Endothelial cell of umbilical vein (primary cell): ENCODE data around the gene LRRC8C. TPM values are rescaled to one million over a fixed set of nuclear protein-coding genes. Genes with fewer than 3 reads are reported as not detected.

Source experiments
- BruUV-seq: library from RNA; stranded (reverse); fragments of 400-500 nt; replicated peaks from 2 replicates; lab custom pipeline; 2021; lab: Mats Ljungman, UMichigan
- CTCF ChIA-PET: fragments of 300-600, 350-600 bp; sonication (Branson Sonifier 250); formaldehyde crosslinking; loops from one replicate; lab custom pipeline; 2021; ENCODE audit warnings: antibody characterized with exemption, inconsistent platforms; lab: Charles Lee
- POLR2A ChIA-PET: fragments of 300-600, 350-600 bp; sonication (Branson Sonifier 250); formaldehyde crosslinking; loops from one replicate; lab custom pipeline; 2021; ENCODE audit warnings: antibody characterized with exemption, inconsistent platforms; lab: Charles Lee
- DNase-seq: peaks from one replicate; pipeline ENCODE4 v3.0.0-alpha.2; 2011; ENCODE audit warnings: low read depth, low spot score
- FAIRE-seq: peaks from 2 replicates; lab custom pipeline; 2011; peaks lifted over from hg19 to GRCh38; lab: Jason Lieb, UNC
- H2AFZ ChIP-seq: 2 replicates; pipeline ENCODE4 v1.6.0; 2012; ENCODE audit warnings: low read depth, low read length, control low read depth, inconsistent platforms
- H3K27ac ChIP-seq: 2 replicates; pipeline ENCODE4 v1.5.1; 2011; ENCODE audit warnings: low read depth, mild to moderate bottlenecking, control low read depth, low read length, moderate library complexity; ENCODE audit not compliant: insufficient read depth
- H3K27me3 ChIP-seq, 2 experiments: 2 replicates each; pipeline versions ENCODE4 v1.6.0 to v1.6.1; 2011; ENCODE audit warnings: low read length in 2 of 2, mixed read lengths in 1 of 2; ENCODE audit not compliant: control insufficient read depth in 2 of 2, insufficient read depth in 2 of 2
- H3K36me3 ChIP-seq, 2 experiments: 2 replicates in 1 of 2; 3 replicates in 1 of 2; pipeline ENCODE4 v1.5.1; 2011; ENCODE audit warnings: low read length in 2 of 2, mild to moderate bottlenecking in 1 of 2, moderate library complexity in 1 of 2; ENCODE audit not compliant: control insufficient read depth in 2 of 2, insufficient read depth in 2 of 2; ENCODE audit errors: extremely low read depth in 1 of 2
- H3K4me1 ChIP-seq: 3 replicates; pipeline ENCODE4 v1.5.1; 2011; ENCODE audit warnings: mild to moderate bottlenecking, low read length; ENCODE audit not compliant: control insufficient read depth, insufficient read depth; ENCODE audit errors: extremely low read depth
- H3K4me2 ChIP-seq: 2 replicates; pipeline ENCODE4 v1.6.1; 2011; ENCODE audit warnings: low read length, control low read depth, mixed read lengths; ENCODE audit not compliant: insufficient read depth
- H3K4me3 ChIP-seq, 3 experiments: fragments of 200-600 bp in 1 of 3; sonication (generic), shearing (Covaris generic) in 1 of 3; replicated peaks in 1 of 3; 2 replicates each; pipeline ENCODE4 v1.5.1; 2011 to 2016; ENCODE audit warnings: control low read depth in 3 of 3, low read length in 3 of 3, mild to moderate bottlenecking in 2 of 3, inconsistent platforms in 1 of 3, low read depth in 1 of 3, moderate library complexity in 1 of 3; ENCODE audit not compliant: insufficient read depth in 1 of 3
- H3K79me2 ChIP-seq: 2 replicates; pipeline ENCODE4 v1.6.0; 2012; ENCODE audit warnings: low read length, inconsistent platforms; ENCODE audit not compliant: control insufficient read depth, insufficient read depth
- H3K9ac ChIP-seq: replicated peaks from 2 replicates; pipeline ENCODE3; 2011; ENCODE audit warnings: low read length, control low read depth; ENCODE audit not compliant: insufficient read depth; ENCODE audit errors: extremely low read depth
- H3K9me1 ChIP-seq: replicated peaks from 3 replicates; pipeline ENCODE4 v1.6.0; 2011; ENCODE audit warnings: mild to moderate bottlenecking, low read length; ENCODE audit not compliant: control insufficient read depth, insufficient read depth; ENCODE audit errors: extremely low read depth
- H3K9me3 ChIP-seq: replicated peaks from 2 replicates; pipeline ENCODE4 v1.5.1; 2012; ENCODE audit warnings: low read length, inconsistent platforms; ENCODE audit not compliant: control insufficient read depth, insufficient read depth
- H4K20me1 ChIP-seq: replicated peaks from 2 replicates; pipeline ENCODE3; 2011; ENCODE audit warnings: mild to moderate bottlenecking, low read length; ENCODE audit not compliant: control insufficient read depth, insufficient read depth; ENCODE audit errors: extremely low read depth
- CTCF ChIP-seq, 2 donors: IDR thresholded peaks; 1 replicate in 1 of 2; 2 replicates in 1 of 2; pipeline ENCODE4 v1.5.1; 2011; ENCODE audit warnings: low read length in 2 of 2, mild to moderate bottlenecking in 2 of 2, moderate library complexity in 2 of 2, control low read depth in 1 of 2, inconsistent platforms in 1 of 2, low read depth in 1 of 2; ENCODE audit not compliant: insufficient read depth in 1 of 2; ENCODE audit errors: extremely low read depth in 1 of 2
- EZH2 ChIP-seq: IDR thresholded peaks from 2 replicates; pipeline ENCODE4 v1.6.1; 2012; ENCODE audit warnings: borderline replicate concordance, low read depth, mild to moderate bottlenecking, moderate library complexity, low read length, inconsistent platforms; ENCODE audit not compliant: severe bottlenecking
- FOS ChIP-seq: IDR thresholded peaks from 2 replicates; pipeline ENCODE4 v1.6.1; 2011; ENCODE audit warnings: mild to moderate bottlenecking, low read length, moderate library complexity, borderline replicate concordance; ENCODE audit not compliant: insufficient read depth
- GATA2 ChIP-seq: IDR thresholded peaks from 2 replicates; pipeline ENCODE4 v1.7.0; 2011; ENCODE audit warnings: low read depth, mild to moderate bottlenecking, moderate library complexity, mixed read lengths, low read length; ENCODE audit not compliant: insufficient read length, insufficient read depth
- JUN ChIP-seq: IDR thresholded peaks from 2 replicates; pipeline ENCODE4 v1.6.1; 2011; ENCODE audit warnings: borderline replicate concordance, low read depth; ENCODE audit not compliant: insufficient read length, insufficient read depth
- MYC ChIP-seq: IDR thresholded peaks from one replicate; pipeline ENCODE4 v1.6.1; 2011; ENCODE audit warnings: mild to moderate bottlenecking, low read depth, low read length
- POLR2A ChIP-seq: IDR thresholded peaks from 2 replicates; pipeline ENCODE4 v1.6.1; 2012; ENCODE audit warnings: low read depth, mild to moderate bottlenecking, control low read depth, low read length
- POLR2AphosphoS5 ChIP-seq: IDR thresholded peaks from 2 replicates; pipeline ENCODE4 v1.6.1; 2012; ENCODE audit warnings: low read depth, mild to moderate bottlenecking, control low read depth, low read length, moderate library complexity; ENCODE audit not compliant: insufficient read depth
- dilution Hi-C: fragments of 300-500 bp; cut with MboI; formaldehyde crosslinking; loops from one replicate; pipeline ENCODE4 v1.15.0; 2019; ENCODE audit warnings: low sequenced_read_pairs; ENCODE audit not compliant: extremely low pct_ligation_motif_present
- intact Hi-C: fragments of 100-400 bp; cut with micrococcal nuclease; formaldehyde crosslinking; loops from one replicate; pipeline ENCODE4 v1.10.0; 2022
- polyA plus RNA-seq, 4 experiments: library from polyadenylated mRNA; depleted of rRNA in 3 of 4; stranded (reverse) in 3 of 4; unstranded in 1 of 4; fragments of >200 nt; gene quantifications; 2 replicates each; pipeline versions ENCODE4 v1.2.1 to v1.2.3, GENCODE V29; 2011 to 2012; ENCODE audit warnings: missing spikeins in 1 of 4
- total RNA-seq: library from RNA; stranded (reverse); gene quantifications from 2 replicates; pipeline ENCODE4 v1.2.3, GENCODE V29; 2021
- TF ChIP-seq, protein P1 (sequence below): IDR thresholded peaks from 2 replicates; pipeline ENCODE4 v1.6.1; 2011; ENCODE audit not compliant: insufficient read depth, insufficient read length

Gene LRRC8C
- total and polyA plus RNA-seq, 2 donors (not counting 3 experiments of a cell fraction or from before 2014, with no cell fraction given), result 33.6 to 51.5 TPM

- Histone ChIP-seq H3K4me2 (no peak overlapping the region), H3K9me3 (peaks cover 2% of the 10 kb centered on the region), H3K79me2 (peaks cover 97% of the 10 kb centered on the region), H3K9ac (no peak overlapping the region), H3K27me3 (no peaks in the 10 kb centered on the region), H3K4me3 (no peak overlapping the region), H3K9me1 (no peaks in the 10 kb centered on the region), H3K4me1 (peaks cover 23% of the 10 kb centered on the region), H4K20me1 (peaks cover 24% of the 10 kb centered on the region), H3K27ac (no peak overlapping the region), H2AFZ (no peak overlapping the region), H3K36me3 (peaks cover 0 to 2% of the 10 kb centered on the region in 2 experiments)
- ChIA-PET POLR2A (no interaction called here), CTCF (interaction anchor here (1.4 kb wide), 1 partner anchor 10 kb away, joined by 4 read pairs; no protein-coding TSS in a partner anchor)
- BruUV-seq, result no TSS peak
- no peak for DNase-seq
- TF ChIP-seq POLR2AphosphoS5 (no peak), JUN (no peak), POLR2A (no peak), GATA2 (no peak), EZH2 (no peak), MYC (no peak), FOS (no peak), CTCF (IDR thresholded peaks at IDR 0.05; ENCODE audit: extremely low read depth in 1 of 2, insufficient read depth in 1 of 2, low read depth in 1 of 2, low read length in 2 of 2) (no peak)
- TF ChIP-seq, protein P1, sequence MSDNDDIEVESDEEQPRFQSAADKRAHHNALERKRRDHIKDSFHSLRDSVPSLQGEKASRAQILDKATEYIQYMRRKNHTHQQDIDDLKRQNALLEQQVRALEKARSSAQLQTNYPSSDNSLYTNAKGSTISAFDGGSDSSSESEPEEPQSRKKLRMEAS, result no peak
- intact Hi-C loops, result no loop called here
- no peak for FAIRE-seq
- dilution Hi-C loops, result no loop called here
Observed at GRCh38 chr1:89646259-89646658, 13.3 kb downstream of the LRRC8C start.
